GM21717 (cell line): ENCODE measurements around the gene AMER3.

ENCODE experiments used
- ATAC-seq: cut with Tn5 transposase; IDR thresholded peaks from one replicate; pipeline ENCODE4 v1.9.1; 2021; ENCODE audit warnings: mild to moderate bottlenecking, moderate library complexity; ENCODE audit not compliant: unreplicated experiment

AMER3 gene

GRCh38 chr2:130754811-130755210 is 529 bp upstream of the AMER3 start:
- ATAC-seq, result no peak

GRCh38 chr2:130756053-130756873 is 923 bp downstream of the AMER3 start:
- ATAC-seq, result no peak

GRCh38 chr2:130756874-130757668 is 1.7 kb downstream of the AMER3 start:
- ATAC-seq, result no peak

- no peak for ATAC-seq
These were observed 4.8 kb downstream of the AMER3 start for GRCh38 chr2:130759906-130760753.

GRCh38 chr2:130760754-130761751 is 5.7 kb downstream of the AMER3 start:
- no peak for ATAC-seq

- ATAC-seq, result no peak
These were observed 6.9 kb downstream of the AMER3 start for GRCh38 chr2:130762031-130762909.

GRCh38 chr2:130762910-130763385 is 7.6 kb downstream of the AMER3 start:
- no peak for ATAC-seq

GRCh38 chr2:130763405-130763804 is 8.1 kb downstream of the AMER3 start:
- ATAC-seq, result no peak

- ATAC-seq, result no peak
These were observed 8.9 kb downstream of the AMER3 start for GRCh38 chr2:130764035-130764820.

- no peak for ATAC-seq
These were observed 9.4 kb downstream of the AMER3 start for GRCh38 chr2:130764821-130765115.

- no peak for ATAC-seq
These were observed 10.1 kb downstream of the AMER3 start for GRCh38 chr2:130765464-130765863.

- ATAC-seq, result no peak
These were observed 10.7 kb downstream of the AMER3 start for GRCh38 chr2:130766037-130766436.

GRCh38 chr2:130766711-130767407 is 11.5 kb downstream of the AMER3 start:
- ATAC-seq, result no peak

- no peak for ATAC-seq
These were observed 12.1 kb downstream of the AMER3 start for GRCh38 chr2:130767408-130767775.

- ATAC-seq, result no peak
These were observed 13.0 kb downstream of the AMER3 start for GRCh38 chr2:130768191-130768855.

GRCh38 chr2:130769343-130769907 is 14.1 kb downstream of the AMER3 start:
- ATAC-seq, result no peak

GRCh38 chr2:130776550-130776949 is 21.2 kb downstream of the AMER3 start:
- no peak for ATAC-seq
